HUES64 (cell line): ENCODE results near the gene MFSD6L.

Source experiments
- H3K27ac ChIP-seq: 2 replicates; pipeline ENCODE4 v1.7.0; 2013; ENCODE audit warnings: low read depth, low read length, inconsistent platforms
- H3K27me3 ChIP-seq: 2 replicates; pipeline ENCODE4 v1.6.1; 2013; ENCODE audit warnings: mild to moderate bottlenecking, low read length; ENCODE audit not compliant: insufficient read depth
- H3K36me3 ChIP-seq: 2 replicates; pipeline ENCODE4 v1.6.1; 2013; ENCODE audit warnings: mild to moderate bottlenecking, low read length; ENCODE audit not compliant: insufficient read depth
- H3K4me1 ChIP-seq: 2 replicates; pipeline ENCODE4 v1.6.1; 2013; ENCODE audit warnings: mild to moderate bottlenecking, low read length, moderate library complexity; ENCODE audit not compliant: insufficient read depth
- H3K4me3 ChIP-seq: 2 replicates; pipeline ENCODE4 v1.5.1; 2013; ENCODE audit warnings: mild to moderate bottlenecking, low read length, moderate library complexity
- H3K9ac ChIP-seq: 2 replicates; pipeline ENCODE4 v1.6.1; 2013; ENCODE audit warnings: mild to moderate bottlenecking, low read depth, low read length
- H3K9me3 ChIP-seq: 2 replicates; pipeline ENCODE4 v1.6.1; 2013; ENCODE audit warnings: low read depth, low read length; ENCODE audit not compliant: insufficient read depth
- WGBS: fragments of 150-250, 120-280 bp; methylation state at CpG from one replicate; pipeline ENCODE4 v1.1.7; 2013; ENCODE audit warnings: missing lambda C conversion rate; 5-methylcytosine and 5-hydroxymethylcytosine counted together

Gene MFSD6L

GRCh38 chr17:8788998-8789397 is 10.2 kb downstream of the MFSD6L start:
- Histone ChIP-seq H3K4me3 (no peak overlapping the region), H3K36me3 (no peaks in the 10 kb centered on the region), H3K27me3 (no peaks in the 10 kb centered on the region), H3K9ac (no peak overlapping the region), H3K9me3 (peaks cover 14% of the 10 kb centered on the region), H3K4me1 (peaks cover 6% of the 10 kb centered on the region), H3K27ac (no peak overlapping the region)
- 100% methylated on average over 2 of the region's 2 CpGs for WGBS

- peaks cover 6% of the 10 kb centered on the region for H3K4me1 ChIP-seq
- H3K4me3 ChIP-seq = no peak overlapping the region
- no peaks in the 10 kb centered on the region for H3K9me3 ChIP-seq
- no peak overlapping the region for H3K27ac ChIP-seq
- no peaks in the 10 kb centered on the region for H3K36me3 ChIP-seq
- no peaks in the 10 kb centered on the region for H3K27me3 ChIP-seq
- WGBS = 38% methylated on average over 19 of the region's 19 CpGs
- no peak overlapping the region for H3K9ac ChIP-seq
Observed at GRCh38 chr17:8785547-8786413, 13.4 kb downstream of the MFSD6L start.

GRCh38 chr17:8782176-8782575 is 17.0 kb downstream of the MFSD6L start:
- WGBS = no CpG with 5 or more reads among the region's 1 CpG
- H3K27me3 ChIP-seq = no peaks in the 10 kb centered on the region
- no peak overlapping the region for H3K27ac ChIP-seq
- no peaks in the 10 kb centered on the region for H3K4me1 ChIP-seq
- no peaks in the 10 kb centered on the region for H3K9me3 ChIP-seq
- no peaks in the 10 kb centered on the region for H3K36me3 ChIP-seq
- H3K4me3 ChIP-seq = no peak overlapping the region
- no peak overlapping the region for H3K9ac ChIP-seq

- Histone ChIP-seq H3K4me3 (no peak overlapping the region), H3K9me3 (no peaks in the 10 kb centered on the region), H3K9ac (no peak overlapping the region), H3K27ac (no peak overlapping the region), H3K27me3 (no peaks in the 10 kb centered on the region), H3K36me3 (no peaks in the 10 kb centered on the region), H3K4me1 (no peaks in the 10 kb centered on the region)
- 92% methylated on average over 4 of the region's 4 CpGs for WGBS
Observed at GRCh38 chr17:8781776-8782175, 17.4 kb downstream of the MFSD6L start.

- Histone ChIP-seq H3K36me3 (no peaks in the 10 kb centered on the region), H3K4me1 (no peaks in the 10 kb centered on the region), H3K9ac (no peak overlapping the region), H3K27ac (no peak overlapping the region), H3K27me3 (no peaks in the 10 kb centered on the region), H3K4me3 (no peak overlapping the region), H3K9me3 (no peaks in the 10 kb centered on the region)
- no CpG with 5 or more reads among the region's 1 CpG for WGBS
Observed at GRCh38 chr17:8776881-8777280, 22.3 kb downstream of the MFSD6L start.

- Histone ChIP-seq H3K36me3 (no peaks in the 10 kb centered on the region), H3K27ac (no peak overlapping the region), H3K9me3 (no peaks in the 10 kb centered on the region), H3K4me3 (no peak overlapping the region), H3K9ac (no peak overlapping the region), H3K27me3 (no peaks in the 10 kb centered on the region), H3K4me1 (no peaks in the 10 kb centered on the region)
Observed at GRCh38 chr17:8776248-8776647, 22.9 kb downstream of the MFSD6L start.

GRCh38 chr17:8766731-8767130 is 32.4 kb downstream of the MFSD6L start:
- peaks cover 6% of the 10 kb centered on the region for H3K9me3 ChIP-seq
- H3K9ac ChIP-seq = no peak overlapping the region
- H3K27ac ChIP-seq = no peak overlapping the region
- no peaks in the 10 kb centered on the region for H3K36me3 ChIP-seq
- H3K4me1 ChIP-seq = peaks cover 5% of the 10 kb centered on the region; the same call in 1 of the 2 replicates
- H3K4me3 ChIP-seq = no peak overlapping the region
- WGBS = 93% methylated on average over 2 of the region's 2 CpGs
- no peaks in the 10 kb centered on the region for H3K27me3 ChIP-seq

GRCh38 chr17:8762012-8762411 is 37.2 kb downstream of the MFSD6L start:
- no peak overlapping the region for H3K4me3 ChIP-seq
- 85% methylated on average over 8 of the region's 8 CpGs for WGBS

GRCh38 chr17:8758137-8758596 is 41.0 kb downstream of the MFSD6L start, which contains the start of gene SPDYE4:
SPDYE4 (minus strand) TSS chr17:8758546; CDS start chr17:8758382, 164 bp downstream.
- no peaks in the 10 kb centered on the region for H3K36me3 ChIP-seq
- WGBS = 95% methylated on average over 15 of the region's 15 CpGs
- no peaks in the 10 kb centered on the region for H3K4me1 ChIP-seq
- H3K9ac ChIP-seq = no peak within 1 kb of the TSS
- no peak within 1 kb of the TSS for H3K4me3 ChIP-seq
- no peaks in the 10 kb centered on the region for H3K27me3 ChIP-seq
- no peak within 1 kb of the TSS for H3K27ac ChIP-seq
- peaks cover 6% of the 10 kb centered on the region for H3K9me3 ChIP-seq

More at GRCh38 chr17:8762012-8762411, 37.2 kb downstream of the MFSD6L start:
- peaks cover 6% of the 10 kb centered on the region for H3K9me3 ChIP-seq
- no peak overlapping the region for H3K9ac ChIP-seq
- no peaks in the 10 kb centered on the region for H3K4me1 ChIP-seq
- H3K36me3 ChIP-seq = no peaks in the 10 kb centered on the region
- H3K27me3 ChIP-seq = no peaks in the 10 kb centered on the region
- no peak overlapping the region for H3K27ac ChIP-seq

GRCh38 chr17:8757189-8757588 is 42.0 kb downstream of the MFSD6L start:
- Histone ChIP-seq H3K27me3 (no peaks in the 10 kb centered on the region), H3K27ac (no peak overlapping the region), H3K9ac (no peak overlapping the region), H3K4me3 (no peak overlapping the region), H3K36me3 (no peaks in the 10 kb centered on the region), H3K9me3 (peaks cover under 1% of the 10 kb centered on the region), H3K4me1 (no peaks in the 10 kb centered on the region)
- 88% methylated on average over 13 of the region's 13 CpGs for WGBS

GRCh38 chr17:8755590-8756255 is 43.4 kb downstream of the MFSD6L start:
- no peak overlapping the region for H3K4me3 ChIP-seq
- H3K36me3 ChIP-seq = no peaks in the 10 kb centered on the region
- H3K4me1 ChIP-seq = no peaks in the 10 kb centered on the region
- 95% methylated on average over 12 of the region's 12 CpGs for WGBS
- no peak overlapping the region for H3K27ac ChIP-seq
- H3K9ac ChIP-seq = no peak overlapping the region
- no peaks in the 10 kb centered on the region for H3K9me3 ChIP-seq
- H3K27me3 ChIP-seq = no peaks in the 10 kb centered on the region
